ENCODE results near the gene ARF1.

ARF1 gene

DNA sequence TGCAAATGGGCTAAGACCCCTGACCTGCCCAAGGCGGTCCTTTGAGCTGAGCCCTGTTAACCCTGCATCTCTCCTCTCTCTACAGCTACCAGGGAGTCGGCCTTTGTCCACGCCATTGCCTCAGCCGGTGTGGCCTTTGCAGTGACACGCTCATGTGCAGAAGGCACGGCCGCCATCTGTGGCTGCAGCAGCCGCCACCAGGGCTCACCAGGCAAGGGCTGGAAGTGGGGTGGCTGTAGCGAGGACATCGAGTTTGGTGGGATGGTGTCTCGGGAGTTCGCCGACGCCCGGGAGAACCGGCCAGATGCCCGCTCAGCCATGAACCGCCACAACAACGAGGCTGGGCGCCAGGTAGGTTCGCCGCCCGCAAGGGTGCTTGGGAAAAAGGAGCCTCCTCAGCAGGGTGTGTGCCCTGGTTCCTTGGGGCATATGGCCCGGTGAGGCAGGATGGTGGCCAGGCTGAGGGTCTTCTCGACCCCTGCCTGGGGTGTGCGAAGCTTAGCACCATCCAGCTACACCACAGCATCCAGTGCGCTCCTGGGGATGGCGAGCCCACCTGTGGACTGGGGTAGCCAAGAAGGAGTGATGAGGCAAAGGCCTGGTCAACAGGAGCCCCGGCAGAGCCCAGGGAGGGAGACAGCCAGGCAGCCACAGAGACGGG is 31.8 kb upstream of the ARF1 start:
- no peak for DNase-seq (ENCODE audit: low read depth in 2 of 2)

DNA sequence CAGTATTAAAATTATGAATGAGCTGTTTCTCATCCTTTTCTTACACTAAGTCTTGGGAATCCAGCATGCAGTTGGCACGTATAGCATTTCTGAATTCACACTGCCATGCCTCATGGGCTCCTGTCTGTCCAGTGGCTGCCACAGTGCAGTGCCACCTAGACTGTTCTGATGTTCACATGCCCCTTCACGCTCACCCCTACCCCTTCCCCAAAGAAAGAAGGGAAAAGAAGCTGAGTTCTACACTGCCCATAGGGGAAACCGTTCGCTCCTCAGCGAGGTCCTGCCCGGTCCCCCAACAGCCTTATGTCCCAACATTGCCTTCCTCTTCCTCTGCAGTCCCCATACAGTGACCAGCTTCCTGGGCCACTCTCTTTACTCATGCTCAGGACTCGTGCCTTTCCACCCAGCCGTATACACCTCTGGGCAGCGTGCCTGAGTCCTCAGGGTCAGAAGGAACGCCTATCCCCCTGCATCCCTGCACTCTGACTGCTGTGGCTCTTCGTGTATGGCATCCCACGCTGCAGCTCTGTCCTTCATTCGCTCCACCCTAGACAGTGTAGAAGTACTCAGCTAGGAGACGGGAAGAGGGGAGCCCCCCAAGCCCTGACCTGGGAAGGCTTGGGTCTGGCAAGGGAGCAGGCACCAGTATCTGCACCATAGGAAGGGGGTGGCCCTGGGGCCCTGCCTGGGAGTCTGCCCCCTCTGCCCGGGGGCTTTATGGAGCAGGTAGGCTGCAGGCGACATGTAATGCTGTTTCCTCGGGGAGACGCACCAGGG is 24.1 kb upstream of the ARF1 start:
- no peak for DNase-seq (ENCODE audit: low read depth in 2 of 2)

DNA sequence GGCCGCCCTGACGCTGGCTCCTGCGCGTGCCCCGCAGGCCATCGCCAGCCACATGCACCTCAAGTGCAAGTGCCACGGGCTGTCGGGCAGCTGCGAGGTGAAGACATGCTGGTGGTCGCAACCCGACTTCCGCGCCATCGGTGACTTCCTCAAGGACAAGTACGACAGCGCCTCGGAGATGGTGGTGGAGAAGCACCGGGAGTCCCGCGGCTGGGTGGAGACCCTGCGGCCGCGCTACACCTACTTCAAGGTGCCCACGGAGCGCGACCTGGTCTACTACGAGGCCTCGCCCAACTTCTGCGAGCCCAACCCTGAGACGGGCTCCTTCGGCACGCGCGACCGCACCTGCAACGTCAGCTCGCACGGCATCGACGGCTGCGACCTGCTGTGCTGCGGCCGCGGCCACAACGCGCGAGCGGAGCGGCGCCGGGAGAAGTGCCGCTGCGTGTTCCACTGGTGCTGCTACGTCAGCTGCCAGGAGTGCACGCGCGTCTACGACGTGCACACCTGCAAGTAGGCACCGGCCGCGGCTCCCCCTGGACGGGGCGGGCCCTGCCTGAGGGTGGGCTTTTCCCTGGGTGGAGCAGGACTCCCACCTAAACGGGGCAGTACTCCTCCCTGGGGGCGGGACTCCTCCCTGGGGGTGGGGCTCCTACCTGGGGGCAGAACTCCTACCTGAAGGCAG is 23.4 kb upstream of the ARF1 start:
- peak in 1 of 2 donors; percentile 16 for DNase-seq (ENCODE audit: low read depth in 2 of 2)

DNA sequence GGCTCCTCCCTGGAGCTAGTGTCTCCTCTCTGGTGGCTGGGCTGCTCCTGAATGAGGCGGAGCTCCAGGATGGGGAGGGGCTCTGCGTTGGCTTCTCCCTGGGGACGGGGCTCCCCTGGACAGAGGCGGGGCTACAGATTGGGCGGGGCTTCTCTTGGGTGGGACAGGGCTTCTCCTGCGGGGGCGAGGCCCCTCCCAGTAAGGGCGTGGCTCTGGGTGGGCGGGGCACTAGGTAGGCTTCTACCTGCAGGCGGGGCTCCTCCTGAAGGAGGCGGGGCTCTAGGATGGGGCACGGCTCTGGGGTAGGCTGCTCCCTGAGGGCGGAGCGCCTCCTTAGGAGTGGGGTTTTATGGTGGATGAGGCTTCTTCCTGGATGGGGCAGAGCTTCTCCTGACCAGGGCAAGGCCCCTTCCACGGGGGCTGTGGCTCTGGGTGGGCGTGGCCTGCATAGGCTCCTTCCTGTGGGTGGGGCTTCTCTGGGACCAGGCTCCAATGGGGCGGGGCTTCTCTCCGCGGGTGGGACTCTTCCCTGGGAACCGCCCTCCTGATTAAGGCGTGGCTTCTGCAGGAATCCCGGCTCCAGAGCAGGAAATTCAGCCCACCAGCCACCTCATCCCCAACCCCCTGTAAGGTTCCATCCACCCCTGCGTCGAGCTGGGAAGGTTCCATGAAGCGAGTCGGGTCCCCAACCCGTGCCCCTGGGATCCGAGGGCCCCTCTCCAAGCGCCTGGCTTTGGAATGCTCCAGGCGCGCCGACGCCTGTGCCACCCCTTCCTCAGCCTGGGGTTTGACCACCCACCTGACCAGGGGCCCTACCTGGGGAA is 22.7 kb upstream of the ARF1 start:
- peak; percentile 35 to 87 for DNase-seq (ENCODE audit: low read depth in 2 of 2)

DNA sequence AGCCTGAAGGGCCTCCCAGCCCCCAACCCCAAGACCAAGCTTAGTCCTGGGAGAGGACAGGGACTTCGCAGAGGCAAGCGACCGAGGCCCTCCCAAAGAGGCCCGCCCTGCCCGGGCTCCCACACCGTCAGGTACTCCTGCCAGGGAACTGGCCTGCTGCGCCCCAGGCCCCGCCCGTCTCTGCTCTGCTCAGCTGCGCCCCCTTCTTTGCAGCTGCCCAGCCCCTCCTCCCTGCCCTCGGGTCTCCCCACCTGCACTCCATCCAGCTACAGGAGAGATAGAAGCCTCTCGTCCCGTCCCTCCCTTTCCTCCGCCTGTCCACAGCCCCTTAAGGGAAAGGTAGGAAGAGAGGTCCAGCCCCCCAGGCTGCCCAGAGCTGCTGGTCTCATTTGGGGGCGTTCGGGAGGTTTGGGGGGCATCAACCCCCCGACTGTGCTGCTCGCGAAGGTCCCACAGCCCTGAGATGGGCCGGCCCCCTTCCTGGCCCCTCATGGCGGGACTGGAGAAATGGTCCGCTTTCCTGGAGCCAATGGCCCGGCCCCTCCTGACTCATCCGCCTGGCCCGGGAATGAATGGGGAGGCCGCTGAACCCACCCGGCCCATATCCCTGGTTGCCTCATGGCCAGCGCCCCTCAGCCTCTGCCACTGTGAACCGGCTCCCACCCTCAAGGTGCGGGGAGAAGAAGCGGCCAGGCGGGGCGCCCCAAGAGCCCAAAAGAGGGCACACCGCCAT is 21.9 kb upstream of the ARF1 start:
- no peak for DNase-seq (ENCODE audit: low read depth in 2 of 2)

DNA sequence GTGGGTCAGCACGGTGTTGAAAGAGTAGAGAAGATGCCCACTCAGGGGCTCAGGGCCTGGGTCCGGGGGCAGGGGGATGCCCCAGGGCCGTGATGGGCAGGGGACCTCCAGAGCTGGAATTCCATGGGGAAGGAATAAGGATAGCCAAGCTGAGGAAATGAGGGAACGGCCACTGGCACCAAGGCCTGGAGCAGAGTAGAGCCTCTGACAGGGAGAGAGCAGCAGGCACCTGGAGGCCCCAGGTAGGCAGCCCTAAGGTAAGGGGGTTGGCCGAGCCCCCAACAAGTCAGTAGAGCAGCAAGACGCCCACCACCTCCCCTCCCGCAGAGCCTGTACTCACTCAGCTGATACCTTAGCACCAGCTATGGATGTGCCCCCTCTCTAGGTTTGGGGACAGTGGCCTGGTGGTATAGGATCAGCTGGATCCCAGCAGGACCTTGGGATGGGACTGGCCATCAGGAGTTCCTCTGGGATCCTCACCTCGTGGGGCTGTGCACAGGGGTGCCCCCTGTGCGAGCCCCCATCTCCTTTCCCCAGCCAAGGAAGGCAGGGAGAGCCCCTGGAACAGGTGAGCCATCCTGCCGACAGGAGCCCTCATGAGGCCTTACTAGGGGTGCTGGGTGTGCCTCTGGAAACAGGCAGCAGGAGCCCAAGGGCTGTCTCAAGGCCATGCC is 21.0 kb upstream of the ARF1 start:
- DNase-seq (ENCODE audit: low read depth in 2 of 2): no peak

DNA sequence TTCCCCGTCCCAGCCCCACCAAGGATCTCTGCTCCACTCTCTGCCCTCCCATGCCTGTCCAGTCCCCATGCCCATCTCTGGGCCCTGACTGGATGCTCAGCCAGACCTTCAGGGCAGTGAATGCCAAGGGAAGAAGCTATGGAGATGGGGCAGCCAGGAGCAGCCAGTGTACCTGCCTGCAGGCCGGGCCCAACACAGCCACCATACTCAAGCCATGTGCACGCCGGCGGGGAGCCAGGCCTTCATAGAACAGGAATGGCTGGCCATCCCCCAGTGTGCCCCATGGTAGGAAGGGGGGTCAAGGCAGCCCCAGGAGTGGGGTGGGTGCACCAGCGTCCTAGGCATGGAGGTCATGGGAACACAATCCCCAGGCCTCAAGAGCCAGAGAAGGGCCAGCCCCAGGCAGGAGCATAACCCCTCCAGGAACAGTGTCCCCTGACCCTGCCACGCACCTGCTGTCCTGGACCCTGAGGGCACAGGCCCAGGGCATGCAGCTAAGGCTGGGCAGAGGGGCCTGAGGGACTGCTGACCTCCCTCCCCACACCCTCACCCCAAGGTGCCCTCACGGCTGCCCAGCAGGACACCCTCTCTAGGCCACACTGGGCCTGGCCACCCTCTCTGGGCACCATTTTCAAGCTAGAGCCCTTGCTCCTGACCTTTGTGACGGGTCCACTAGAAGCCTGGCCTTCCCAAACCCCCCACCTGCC is 20.3 kb upstream of the ARF1 start:
- DNase-seq (ENCODE audit: low read depth in 2 of 2): no peak

DNA sequence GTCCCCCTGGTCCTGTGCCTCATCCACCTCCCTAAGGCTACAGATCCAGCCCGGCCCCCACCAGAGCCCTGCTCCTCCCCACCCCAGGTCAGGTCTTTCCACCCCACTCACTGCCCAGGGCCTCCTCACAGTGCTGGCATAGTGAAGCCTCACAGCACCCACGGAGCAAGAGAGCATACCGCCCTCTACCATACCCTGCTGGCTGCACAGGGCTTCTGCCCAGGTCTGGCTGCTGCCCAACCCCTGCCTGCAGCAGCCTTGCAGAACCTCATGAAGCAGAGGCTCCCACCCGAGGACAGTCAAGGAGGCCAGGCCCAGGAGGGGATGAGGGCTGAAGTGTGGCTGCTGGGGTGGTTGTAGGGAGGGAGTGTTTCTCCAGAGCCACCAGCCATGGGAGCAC is 19.7 kb upstream of the ARF1 start:
- DNase-seq (ENCODE audit: low read depth in 2 of 2): no peak

DNA sequence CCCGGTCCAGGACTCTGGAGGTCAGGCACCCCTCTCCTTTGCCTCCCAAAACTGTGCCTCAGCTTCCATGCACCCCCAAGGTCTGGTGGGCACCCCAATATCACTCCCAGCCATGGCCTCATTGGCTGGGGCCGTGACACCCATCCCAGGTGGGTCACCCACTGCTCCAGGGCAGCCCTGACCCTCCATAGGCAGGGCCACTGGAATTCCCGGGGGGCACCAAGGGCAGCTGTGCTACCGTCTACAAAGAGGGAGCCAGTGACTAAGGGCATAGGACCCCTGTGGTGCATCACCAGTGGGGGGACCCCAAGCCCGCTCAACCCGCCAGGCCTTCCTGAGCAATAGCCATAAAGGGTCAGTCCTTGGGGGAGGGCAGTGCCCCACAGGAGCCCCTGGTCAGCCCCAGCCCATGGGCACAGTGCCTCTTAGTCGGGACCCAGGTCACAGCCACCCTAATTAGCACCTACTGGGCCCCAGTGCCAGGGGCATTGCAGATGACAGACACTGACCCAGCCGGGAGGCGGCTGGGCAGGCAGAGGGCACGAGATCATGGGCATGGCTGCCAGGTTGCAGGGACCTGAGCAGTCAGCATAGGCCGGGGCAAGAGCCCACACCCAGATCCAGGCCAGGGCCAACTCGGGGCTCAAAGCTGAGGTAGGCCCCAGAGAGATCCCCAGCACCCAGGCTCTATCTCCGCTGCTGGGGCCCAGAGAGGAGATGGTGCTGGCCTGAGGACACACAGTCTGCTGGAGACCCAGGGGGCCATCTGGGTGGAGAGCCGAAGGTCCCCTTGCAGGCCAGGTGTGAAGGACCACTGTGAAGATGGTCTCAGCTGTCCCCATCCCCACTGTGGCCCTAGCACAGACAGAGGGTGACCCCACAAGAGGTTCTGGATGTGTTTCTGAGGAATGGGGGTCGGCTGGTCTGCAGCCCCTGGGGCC is 19.0 kb upstream of the ARF1 start:
- no peak for DNase-seq (ENCODE audit: low read depth in 2 of 2)

DNA sequence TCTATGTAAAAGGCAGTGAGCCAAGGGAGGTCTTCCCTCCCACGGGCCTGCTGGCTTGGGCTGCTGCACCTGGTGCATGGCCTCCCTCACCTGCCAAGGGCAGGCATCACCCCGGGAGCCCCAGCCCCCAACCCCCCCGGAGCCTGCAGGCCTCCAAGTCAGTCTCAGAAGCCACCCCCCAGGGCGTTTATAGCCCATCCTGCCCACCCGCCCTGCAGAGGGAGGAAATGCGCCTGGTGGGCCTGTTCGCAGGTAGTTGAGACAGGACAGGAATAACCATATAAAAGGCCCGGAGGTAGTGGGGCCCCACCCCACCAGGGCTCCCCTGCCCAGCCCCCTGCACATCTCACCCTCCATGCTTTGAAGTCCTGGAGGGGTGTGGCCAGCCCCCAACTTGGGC is 18.2 kb upstream of the ARF1 start:
- DNase-seq (ENCODE audit: low read depth in 2 of 2): no peak

DNA sequence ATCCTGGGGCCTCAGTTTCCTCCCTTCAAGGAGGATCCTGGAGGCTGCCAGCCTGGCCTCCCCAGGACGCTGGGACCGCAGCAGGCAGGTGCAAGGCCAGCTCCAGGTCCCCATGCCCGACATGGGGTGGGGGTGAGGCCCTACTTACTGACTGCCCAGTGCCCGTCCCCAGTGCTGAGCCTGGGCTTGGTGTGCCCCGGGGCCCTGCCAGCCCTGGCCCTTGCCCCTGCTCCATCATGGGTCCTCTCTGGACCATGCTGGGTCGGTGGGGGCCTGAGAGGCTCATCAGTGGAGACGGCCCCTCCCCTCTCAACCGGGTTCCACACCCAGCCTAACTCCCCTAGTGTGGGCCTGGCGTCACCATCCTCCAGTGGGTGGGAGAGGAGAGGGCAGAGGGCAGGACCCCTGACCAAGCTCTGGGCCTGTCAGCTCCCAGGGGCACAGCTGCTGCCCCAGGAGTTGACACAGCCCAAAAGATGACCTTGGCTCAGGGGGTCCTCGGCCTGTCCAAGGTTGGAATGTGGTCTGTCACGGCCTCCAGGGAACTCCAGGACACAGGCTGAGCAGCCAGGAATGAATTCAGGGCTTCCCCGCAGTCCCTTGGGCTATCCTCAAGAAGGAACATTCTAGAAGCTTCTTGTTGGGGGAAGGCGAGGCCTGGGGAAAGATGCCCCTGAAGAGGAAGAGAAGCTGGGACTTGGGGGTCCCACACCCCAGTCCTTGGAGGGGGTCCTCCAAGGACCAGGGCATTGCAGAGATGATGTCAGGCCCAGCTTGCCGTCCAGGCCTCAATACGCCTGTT is 17.6 kb upstream of the ARF1 start:
- DNase-seq (ENCODE audit: low read depth in 2 of 2): no peak

DNA sequence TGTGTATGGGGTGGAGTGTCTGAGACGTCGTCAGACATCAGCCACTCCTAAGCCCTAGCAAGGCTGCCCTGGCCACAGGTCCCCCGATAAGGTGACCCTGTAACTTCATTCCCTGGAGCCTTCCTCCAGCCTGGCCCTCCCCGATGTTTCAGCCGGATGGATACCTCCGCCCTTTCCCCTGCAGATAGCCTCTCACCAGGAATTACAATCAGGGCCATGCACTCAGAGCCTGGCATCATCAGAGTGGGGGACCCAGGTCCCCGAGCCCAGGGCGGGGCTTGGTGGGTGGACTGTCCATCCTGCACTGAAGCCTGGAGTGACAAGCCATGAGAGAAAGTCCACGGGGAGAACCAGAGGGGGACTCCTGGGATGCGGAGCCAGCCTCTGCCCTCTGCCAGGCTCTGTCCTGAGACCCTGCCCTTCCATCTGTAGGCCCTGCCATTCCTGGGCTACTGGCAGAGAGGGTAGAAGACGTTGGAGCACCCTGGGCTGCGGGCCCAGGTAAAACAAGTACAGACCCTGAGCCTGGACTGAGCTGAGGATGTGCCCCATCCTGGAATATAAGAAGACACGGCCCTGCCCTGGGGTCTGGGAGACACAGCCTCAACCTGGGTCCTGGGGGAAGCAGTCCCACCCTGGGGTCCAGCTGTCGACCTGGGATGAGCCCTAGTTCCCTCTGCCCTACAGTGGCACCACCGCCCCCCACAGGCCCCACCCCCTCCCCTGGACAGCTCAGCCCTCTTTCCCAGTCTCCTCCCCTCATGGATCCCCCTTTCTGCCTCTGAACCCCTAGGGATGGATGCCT is 16.8 kb upstream of the ARF1 start:
- no peak for DNase-seq (ENCODE audit: low read depth in 2 of 2)

DNA sequence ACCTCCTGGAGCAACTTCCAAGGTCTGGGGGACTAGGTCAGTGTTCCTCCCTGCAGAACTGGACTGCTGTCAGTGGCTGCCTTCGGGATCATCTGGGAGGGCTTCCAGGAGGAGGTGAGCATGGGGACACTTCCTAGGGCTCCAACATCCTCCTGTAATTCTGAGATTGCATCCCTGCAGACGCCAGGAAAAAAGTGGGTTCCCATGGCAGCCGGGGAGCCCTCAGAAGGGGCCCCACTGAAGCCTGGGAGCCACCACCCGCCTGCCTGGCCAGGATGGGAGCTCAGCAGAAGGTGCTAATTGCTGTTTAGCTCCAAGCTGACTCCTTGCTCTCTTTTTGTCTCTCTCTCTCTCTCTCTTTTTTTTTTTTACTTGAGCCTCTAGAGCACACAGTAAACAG is 16.1 kb upstream of the ARF1 start:
- no peak for DNase-seq (ENCODE audit: low read depth in 2 of 2)

DNA sequence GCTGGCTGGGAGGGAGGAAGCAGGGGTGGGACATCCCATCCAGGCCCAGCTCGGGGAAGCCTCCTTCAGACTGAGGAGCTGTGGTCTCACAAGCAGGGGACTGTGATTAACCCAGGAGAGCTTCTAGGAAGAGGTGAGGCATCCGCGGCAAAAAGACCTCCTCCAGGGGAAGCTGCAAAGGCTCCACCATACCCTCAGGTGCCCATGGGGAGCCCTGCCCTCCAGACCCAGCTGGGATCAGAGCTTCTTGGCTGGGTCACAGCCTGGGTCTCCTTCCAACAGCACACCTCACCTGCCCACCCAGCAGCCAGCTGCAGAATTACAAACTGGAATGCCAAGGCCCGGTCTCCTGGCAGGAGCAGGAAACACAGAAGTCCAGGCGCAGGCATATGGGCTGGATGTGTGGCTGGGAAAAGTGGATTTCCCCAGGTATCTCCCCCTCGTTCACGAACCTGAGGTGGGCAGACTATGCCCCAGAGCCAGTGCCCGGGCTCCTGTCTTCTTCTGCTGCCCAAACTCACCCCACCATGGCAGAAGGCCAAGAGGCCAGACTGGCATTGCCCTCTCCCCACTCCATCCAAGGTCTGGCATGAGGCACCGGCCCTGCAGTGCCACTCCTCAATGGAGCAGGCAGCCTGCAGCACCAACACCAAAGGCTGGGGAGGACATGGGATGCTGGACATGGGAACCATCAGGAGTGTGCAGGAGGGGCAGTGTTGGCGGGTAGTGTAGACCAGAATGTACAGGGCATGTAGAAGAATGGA is 15.4 kb upstream of the ARF1 start:
- no peak for DNase-seq (ENCODE audit: low read depth in 2 of 2)

DNA sequence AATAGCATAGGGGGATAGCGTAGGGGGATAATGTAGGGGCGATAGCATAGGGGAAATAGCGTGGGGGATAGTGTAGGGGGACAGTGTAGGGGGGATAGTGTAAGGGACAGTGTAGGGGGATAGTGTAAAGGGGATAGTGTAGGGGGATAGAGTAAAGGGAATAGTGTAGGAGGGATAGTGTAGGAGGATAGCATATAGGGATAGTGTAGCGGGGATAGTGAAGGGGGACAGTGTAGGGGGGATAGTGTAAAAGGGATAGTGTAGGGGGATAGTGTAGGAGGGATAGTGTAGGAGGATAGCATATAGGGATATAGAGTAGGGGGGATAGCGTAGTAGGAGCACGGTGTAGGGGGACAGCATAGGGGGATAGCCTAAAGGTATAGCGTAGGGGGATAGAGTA is 14.1 kb upstream of the ARF1 start:
- DNase-seq (ENCODE audit: low read depth in 2 of 2): no peak

DNA sequence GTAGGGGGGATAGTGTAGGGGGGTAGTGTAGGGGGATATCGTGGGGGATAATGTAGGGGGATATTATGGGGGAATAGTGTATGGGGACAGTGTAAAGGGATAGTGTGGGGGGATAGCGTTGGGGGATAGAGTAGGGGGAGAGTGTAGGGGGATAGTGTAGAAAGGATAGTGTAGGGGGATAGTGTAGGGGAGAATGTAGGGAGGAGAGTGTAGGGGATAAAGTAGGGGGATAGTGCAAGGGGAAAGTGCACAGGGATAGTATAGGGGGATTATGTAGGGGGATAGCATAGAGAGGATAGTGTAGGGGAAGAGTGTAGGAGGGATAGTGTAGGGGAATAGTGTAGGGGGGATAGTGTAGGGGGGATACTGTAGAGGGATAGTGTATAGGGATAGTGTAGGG is 12.3 kb upstream of the ARF1 start:
- no peak for DNase-seq (ENCODE audit: low read depth in 2 of 2)

DNA sequence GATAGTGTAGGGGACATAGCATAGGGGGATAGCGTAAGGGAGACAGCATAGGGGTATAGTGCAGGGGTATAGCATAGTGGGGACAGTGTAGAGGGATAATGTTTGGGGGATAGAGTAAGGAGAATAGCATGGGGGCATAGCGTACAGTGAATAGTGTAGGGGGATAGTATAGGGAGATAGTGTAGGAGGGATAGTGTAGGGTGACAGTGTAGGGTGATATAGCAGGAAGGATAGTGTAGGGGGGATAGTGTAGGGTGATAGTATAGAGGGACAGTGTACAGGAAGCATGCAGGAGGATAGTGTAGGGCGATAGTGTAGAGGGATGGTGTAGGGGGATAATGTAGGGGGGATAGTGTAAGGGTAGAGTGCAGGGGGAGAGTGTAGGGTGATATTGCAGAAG is 11.7 kb upstream of the ARF1 start:
- no peak for DNase-seq (ENCODE audit: low read depth in 2 of 2)
